ENCODE results near the gene ZBTB43.

The ZBTB43 gene

GRCh38 chr9:126864771-126865170, 59.9 kb downstream of the ZBTB43 start:
- no peak overlapping the region for H3K9ac ChIP-seq (ENCODE audit: low read depth, low read length)

GRCh38 chr9:126869368-126869767, 64.5 kb downstream of the ZBTB43 start:
- Histone ChIP-seq H3K9ac (ENCODE audit: low read depth, low read length) (no peak overlapping the region), H3K36me3 (ENCODE audit: control insufficient read depth, insufficient read depth, low read length) (no peaks in the 10 kb centered on the region), H3K4me1 (ENCODE audit: control insufficient read depth, insufficient read depth, low read length) (peaks cover 3% of the 10 kb centered on the region), H3K4me3 (ENCODE audit: low read depth, low read length) (no peak overlapping the region), H3K27me3 (ENCODE audit: control insufficient read depth, insufficient read depth, low read length) (no peaks in the 10 kb centered on the region), H3K9me3 (ENCODE audit: control insufficient read depth, insufficient read depth, low read length) (no peaks in the 10 kb centered on the region)

More at GRCh38 chr9:126864771-126865170, 59.9 kb downstream of the ZBTB43 start:
- no peaks in the 10 kb centered on the region for H3K9me3 ChIP-seq (ENCODE audit: control insufficient read depth, insufficient read depth, low read length)
- peaks cover 23% of the 10 kb centered on the region for H3K4me1 ChIP-seq (ENCODE audit: control insufficient read depth, insufficient read depth, low read length)
- H3K27me3 ChIP-seq (ENCODE audit: control insufficient read depth, insufficient read depth, low read length): no peaks in the 10 kb centered on the region
- H3K36me3 ChIP-seq (ENCODE audit: control insufficient read depth, insufficient read depth, low read length): peaks cover 2% of the 10 kb centered on the region
- H3K4me3 ChIP-seq (ENCODE audit: low read depth, low read length): no peak overlapping the region

- H3K4me3 ChIP-seq (ENCODE audit: low read depth, low read length): no peak overlapping the region
- no peak overlapping the region for H3K9ac ChIP-seq (ENCODE audit: low read depth, low read length)
- H3K27me3 ChIP-seq (ENCODE audit: control insufficient read depth, insufficient read depth, low read length): no peaks in the 10 kb centered on the region
- no peaks in the 10 kb centered on the region for H3K36me3 ChIP-seq (ENCODE audit: control insufficient read depth, insufficient read depth, low read length)
- H3K4me1 ChIP-seq (ENCODE audit: control insufficient read depth, insufficient read depth, low read length): peaks cover 3% of the 10 kb centered on the region
- H3K9me3 ChIP-seq (ENCODE audit: control insufficient read depth, insufficient read depth, low read length): no peaks in the 10 kb centered on the region
These were observed 67.7 kb downstream of the ZBTB43 start for GRCh38 chr9:126872516-126872915.

- Histone ChIP-seq H3K9ac (ENCODE audit: low read depth, low read length) (no peak overlapping the region), H3K4me3 (ENCODE audit: low read depth, low read length) (no peak overlapping the region), H3K36me3 (ENCODE audit: control insufficient read depth, insufficient read depth, low read length) (peaks cover 2% of the 10 kb centered on the region), H3K27me3 (ENCODE audit: control insufficient read depth, insufficient read depth, low read length) (no peaks in the 10 kb centered on the region), H3K9me3 (ENCODE audit: control insufficient read depth, insufficient read depth, low read length) (no peaks in the 10 kb centered on the region), H3K4me1 (ENCODE audit: control insufficient read depth, insufficient read depth, low read length) (no peaks in the 10 kb centered on the region)
These were observed 69.9 kb downstream of the ZBTB43 start for GRCh38 chr9:126874546-126875314.

- no peaks in the 10 kb centered on the region for H3K9me3 ChIP-seq (ENCODE audit: control insufficient read depth, insufficient read depth, low read length)
- H3K4me3 ChIP-seq (ENCODE audit: low read depth, low read length): no peak overlapping the region
- peaks cover 12% of the 10 kb centered on the region for H3K36me3 ChIP-seq (ENCODE audit: control insufficient read depth, insufficient read depth, low read length)
- no peaks in the 10 kb centered on the region for H3K27me3 ChIP-seq (ENCODE audit: control insufficient read depth, insufficient read depth, low read length)
- H3K4me1 ChIP-seq (ENCODE audit: control insufficient read depth, insufficient read depth, low read length): no peaks in the 10 kb centered on the region
- no peak overlapping the region for H3K9ac ChIP-seq (ENCODE audit: low read depth, low read length)
These were observed 71.1 kb downstream of the ZBTB43 start for GRCh38 chr9:126875756-126876510.

- no peaks in the 10 kb centered on the region for H3K9me3 ChIP-seq (ENCODE audit: control insufficient read depth, insufficient read depth, low read length)
- H3K9ac ChIP-seq (ENCODE audit: low read depth, low read length): no peak overlapping the region
- no peak overlapping the region for H3K4me3 ChIP-seq (ENCODE audit: low read depth, low read length)
- no peaks in the 10 kb centered on the region for H3K27me3 ChIP-seq (ENCODE audit: control insufficient read depth, insufficient read depth, low read length)
- no peaks in the 10 kb centered on the region for H3K4me1 ChIP-seq (ENCODE audit: control insufficient read depth, insufficient read depth, low read length)
- H3K36me3 ChIP-seq (ENCODE audit: control insufficient read depth, insufficient read depth, low read length): peaks cover 12% of the 10 kb centered on the region
These were observed 71.7 kb downstream of the ZBTB43 start for GRCh38 chr9:126876531-126876930.

- peaks cover 12% of the 10 kb centered on the region for H3K36me3 ChIP-seq (ENCODE audit: control insufficient read depth, insufficient read depth, low read length)
- no peaks in the 10 kb centered on the region for H3K27me3 ChIP-seq (ENCODE audit: control insufficient read depth, insufficient read depth, low read length)
- H3K9ac ChIP-seq (ENCODE audit: low read depth, low read length): no peak overlapping the region
- H3K9me3 ChIP-seq (ENCODE audit: control insufficient read depth, insufficient read depth, low read length): no peaks in the 10 kb centered on the region
- H3K4me3 ChIP-seq (ENCODE audit: low read depth, low read length): no peak overlapping the region
- no peaks in the 10 kb centered on the region for H3K4me1 ChIP-seq (ENCODE audit: control insufficient read depth, insufficient read depth, low read length)
These were observed 72.6 kb downstream of the ZBTB43 start for GRCh38 chr9:126877418-126877817.

GRCh38 chr9:126879288-126879687, 74.4 kb downstream of the ZBTB43 start:
- Histone ChIP-seq H3K9ac (ENCODE audit: low read depth, low read length) (no peak overlapping the region), H3K9me3 (ENCODE audit: control insufficient read depth, insufficient read depth, low read length) (no peaks in the 10 kb centered on the region), H3K4me3 (ENCODE audit: low read depth, low read length) (no peak overlapping the region), H3K36me3 (ENCODE audit: control insufficient read depth, insufficient read depth, low read length) (peaks cover 12% of the 10 kb centered on the region), H3K4me1 (ENCODE audit: control insufficient read depth, insufficient read depth, low read length) (no peaks in the 10 kb centered on the region), H3K27me3 (ENCODE audit: control insufficient read depth, insufficient read depth, low read length) (no peaks in the 10 kb centered on the region)

GRCh38 chr9:126880226-126880946, 75.5 kb downstream of the ZBTB43 start:
- H3K4me3 ChIP-seq (ENCODE audit: low read depth, low read length): no peak overlapping the region
- H3K9me3 ChIP-seq (ENCODE audit: control insufficient read depth, insufficient read depth, low read length): no peaks in the 10 kb centered on the region
- H3K27me3 ChIP-seq (ENCODE audit: control insufficient read depth, insufficient read depth, low read length): no peaks in the 10 kb centered on the region
- H3K9ac ChIP-seq (ENCODE audit: low read depth, low read length): no peak overlapping the region
- H3K36me3 ChIP-seq (ENCODE audit: control insufficient read depth, insufficient read depth, low read length): peaks cover 12% of the 10 kb centered on the region
- H3K4me1 ChIP-seq (ENCODE audit: control insufficient read depth, insufficient read depth, low read length): peaks cover 2% of the 10 kb centered on the region

- peaks cover 2% of the 10 kb centered on the region for H3K4me1 ChIP-seq (ENCODE audit: control insufficient read depth, insufficient read depth, low read length)
- no peaks in the 10 kb centered on the region for H3K27me3 ChIP-seq (ENCODE audit: control insufficient read depth, insufficient read depth, low read length)
- H3K4me3 ChIP-seq (ENCODE audit: low read depth, low read length): no peak overlapping the region
- H3K9ac ChIP-seq (ENCODE audit: low read depth, low read length): no peak overlapping the region
- no peaks in the 10 kb centered on the region for H3K9me3 ChIP-seq (ENCODE audit: control insufficient read depth, insufficient read depth, low read length)
- peaks cover 12% of the 10 kb centered on the region for H3K36me3 ChIP-seq (ENCODE audit: control insufficient read depth, insufficient read depth, low read length)
These were observed 76.1 kb downstream of the ZBTB43 start for GRCh38 chr9:126880947-126881332.

GRCh38 chr9:126882746-126883145, 77.9 kb downstream of the ZBTB43 start:
- Histone ChIP-seq H3K9me3 (ENCODE audit: control insufficient read depth, insufficient read depth, low read length) (no peaks in the 10 kb centered on the region), H3K36me3 (ENCODE audit: control insufficient read depth, insufficient read depth, low read length) (peaks cover 12% of the 10 kb centered on the region), H3K9ac (ENCODE audit: low read depth, low read length) (no peak overlapping the region), H3K27me3 (ENCODE audit: control insufficient read depth, insufficient read depth, low read length) (no peaks in the 10 kb centered on the region), H3K4me1 (ENCODE audit: control insufficient read depth, insufficient read depth, low read length) (peaks cover 2% of the 10 kb centered on the region), H3K4me3 (ENCODE audit: low read depth, low read length) (no peak overlapping the region)
